HEK293 (cell line): ENCODE data around the gene CASZ1.

Source experiments
- CTCF ChIA-PET: fragments of 350-600 bp; formaldehyde crosslinking; extraction: SDS; loops from one replicate; lab custom pipeline; 2021; ENCODE audit warnings: antibody characterized with exemption; lab: Yijun Ruan, JAX
- POLR2A ChIA-PET: fragments of 300-600 bp; formaldehyde crosslinking; extraction: SDS; loops from one replicate; lab custom pipeline; 2020; ENCODE audit warnings: antibody characterized with exemption, inconsistent platforms; lab: Yijun Ruan, JAX
- H3K27ac ChIP-seq: fragments of 200-500 bp; sonication (Bioruptor generic); 2 replicates; pipeline ENCODE4 v1.5.1; 2014; ENCODE audit warnings: low read depth, low read length, control low read depth, inconsistent platforms; ENCODE audit errors: extremely low read depth
- H3K36me3 ChIP-seq, 2 experiments: fragments of 200-500 bp in 1 of 2; sonication (Bioruptor generic) in 1 of 2; 1 replicate in 1 of 2; 2 replicates in 1 of 2; pipeline ENCODE4 v1.5.1; 2014 to 2017; ENCODE audit warnings: inconsistent platforms in 2 of 2, low read length in 2 of 2; ENCODE audit not compliant: control insufficient read depth in 2 of 2, insufficient read depth in 1 of 2
- H3K4me1 ChIP-seq: fragments of 200-500 bp; sonication (Bioruptor generic); 2 replicates; pipeline ENCODE4 v1.5.1; 2014; ENCODE audit warnings: mild to moderate bottlenecking, low read length, inconsistent platforms; ENCODE audit not compliant: control insufficient read depth, insufficient read depth
- H3K4me3 ChIP-seq: 2 replicates; pipeline ENCODE4 v1.5.1; 2011; ENCODE audit warnings: low read depth, mild to moderate bottlenecking, control low read depth, low read length, moderate library complexity
- H3K9me3 ChIP-seq: fragments of 200-500 bp; sonication (Bioruptor generic); 2 replicates; pipeline ENCODE4 v1.5.1; 2014; ENCODE audit warnings: low read depth, low read length, inconsistent platforms; ENCODE audit not compliant: control insufficient read depth, insufficient read depth
- KLF8 ChIP-seq: fragments of 450-650 bp; formaldehyde crosslinking; IDR thresholded peaks from 2 replicates; pipeline ENCODE4 v1.5.1; 2016; ENCODE audit warnings: missing biosample characterization, missing genetic modification characterization
- ZBTB20 ChIP-seq: fragments of 450-650 bp; formaldehyde crosslinking; IDR thresholded peaks from 2 replicates; pipeline ENCODE4 v1.5.1; 2016; ENCODE audit warnings: missing biosample characterization, missing genetic modification characterization
- ZBTB48 ChIP-seq: fragments of 450-650 bp; formaldehyde crosslinking; IDR thresholded peaks from 2 replicates; pipeline ENCODE4 v1.5.1; 2016; ENCODE audit warnings: missing biosample characterization, missing genetic modification characterization
- ZEB2 ChIP-seq: fragments of 450-650 bp; formaldehyde crosslinking; IDR thresholded peaks from 2 replicates; pipeline ENCODE4 v1.5.1; 2016; ENCODE audit warnings: missing biosample characterization, missing genetic modification characterization
- ZFHX2 ChIP-seq: fragments of 450-650 bp; formaldehyde crosslinking; conservative IDR thresholded peaks from 2 replicates; pipeline ENCODE4 v1.5.1; 2016; ENCODE audit warnings: missing biosample characterization, missing genetic modification characterization
- ZFP69B ChIP-seq: fragments of 450-650 bp; formaldehyde crosslinking; IDR thresholded peaks from 2 replicates; pipeline ENCODE4 v1.5.1; 2016; ENCODE audit warnings: missing biosample characterization, missing genetic modification characterization
- ZIC2 ChIP-seq: fragments of 450-650 bp; formaldehyde crosslinking; IDR thresholded peaks from 2 replicates; pipeline ENCODE4 v1.5.1; 2016; ENCODE audit warnings: missing biosample characterization, missing genetic modification characterization
- ZNF133 ChIP-seq: fragments of 450-650 bp; formaldehyde crosslinking; IDR thresholded peaks from 2 replicates; pipeline ENCODE4 v1.5.1; 2016; ENCODE audit warnings: missing biosample characterization, missing genetic modification characterization
- ZNF138 ChIP-seq: fragments of 450-650 bp; formaldehyde crosslinking; IDR thresholded peaks from 2 replicates; pipeline ENCODE4 v1.5.1; 2016; ENCODE audit warnings: missing biosample characterization, missing genetic modification characterization, borderline replicate concordance
- ZNF184 ChIP-seq: fragments of 450-650 bp; IDR thresholded peaks from 2 replicates; pipeline ENCODE4 v1.5.1; 2018; ENCODE audit warnings: missing biosample characterization, mild to moderate bottlenecking, missing genetic modification characterization
- ZNF214 ChIP-seq: fragments of 450-650 bp; formaldehyde crosslinking; IDR thresholded peaks from 2 replicates; pipeline ENCODE4 v1.5.1; 2017; ENCODE audit warnings: missing biosample characterization, mild to moderate bottlenecking, missing genetic modification characterization, borderline replicate concordance
- ZNF302 ChIP-seq: fragments of 450-650 bp; formaldehyde crosslinking; IDR thresholded peaks from 2 replicates; pipeline ENCODE4 v1.5.1; 2016; ENCODE audit warnings: missing biosample characterization, missing genetic modification characterization, low read depth
- ZNF350 ChIP-seq: fragments of 450-650 bp; formaldehyde crosslinking; IDR thresholded peaks from 2 replicates; pipeline ENCODE4 v1.5.0; 2017; ENCODE audit warnings: missing biosample characterization, mild to moderate bottlenecking, missing genetic modification characterization
- ZNF391 ChIP-seq: fragments of 450-650 bp; formaldehyde crosslinking; IDR thresholded peaks from 2 replicates; pipeline ENCODE4 v1.5.1; 2016; ENCODE audit warnings: low read depth, missing biosample characterization, missing genetic modification characterization, borderline replicate concordance
- ZNF600 ChIP-seq: fragments of 450-650 bp; formaldehyde crosslinking; IDR thresholded peaks from 2 replicates; pipeline ENCODE4 v1.5.1; 2016; ENCODE audit warnings: missing biosample characterization, missing genetic modification characterization
- ZNF670 ChIP-seq: fragments of 450-650 bp; formaldehyde crosslinking; IDR thresholded peaks from 2 replicates; pipeline ENCODE4 v1.5.1; 2016; ENCODE audit warnings: missing biosample characterization, missing genetic modification characterization, low read depth
- ZNF707 ChIP-seq: fragments of 450-650 bp; formaldehyde crosslinking; IDR thresholded peaks from 2 replicates; pipeline ENCODE4 v1.5.1; 2016; ENCODE audit warnings: missing biosample characterization, missing genetic modification characterization
- ZNF843 ChIP-seq: fragments of 450-650 bp; formaldehyde crosslinking; IDR thresholded peaks from 2 replicates; pipeline ENCODE4 v1.5.1; 2016; ENCODE audit warnings: missing biosample characterization, missing genetic modification characterization
- TF ChIP-seq, protein P1 (sequence below): fragments of 450-650 bp; formaldehyde crosslinking; conservative IDR thresholded peaks from 2 replicates; pipeline ENCODE4 v1.5.1; 2016; ENCODE audit warnings: low read depth, missing biosample characterization, missing genetic modification characterization
- TF ChIP-seq, protein P2 (sequence below): fragments of 450-650 bp; formaldehyde crosslinking; IDR thresholded peaks from 2 replicates; pipeline ENCODE4 v1.5.1; 2016; ENCODE audit warnings: missing biosample characterization, missing genetic modification characterization
- TF ChIP-seq, protein P3 (sequence below): fragments of 450-650 bp; formaldehyde crosslinking; IDR thresholded peaks from 2 replicates; pipeline ENCODE4 v1.5.1; 2016; ENCODE audit warnings: missing biosample characterization, missing genetic modification characterization, borderline replicate concordance
- TF ChIP-seq, protein P4 (sequence below): fragments of 450-650 bp; formaldehyde crosslinking; IDR thresholded peaks from 2 replicates; pipeline ENCODE4 v1.5.1; 2017; ENCODE audit warnings: missing biosample characterization, missing genetic modification characterization
- TF ChIP-seq, protein P5 (sequence below): fragments of 450-650 bp; formaldehyde crosslinking; IDR thresholded peaks from 2 replicates; pipeline ENCODE4 v1.5.1; 2017; ENCODE audit warnings: missing biosample characterization, missing genetic modification characterization

The CASZ1 gene

DNA sequence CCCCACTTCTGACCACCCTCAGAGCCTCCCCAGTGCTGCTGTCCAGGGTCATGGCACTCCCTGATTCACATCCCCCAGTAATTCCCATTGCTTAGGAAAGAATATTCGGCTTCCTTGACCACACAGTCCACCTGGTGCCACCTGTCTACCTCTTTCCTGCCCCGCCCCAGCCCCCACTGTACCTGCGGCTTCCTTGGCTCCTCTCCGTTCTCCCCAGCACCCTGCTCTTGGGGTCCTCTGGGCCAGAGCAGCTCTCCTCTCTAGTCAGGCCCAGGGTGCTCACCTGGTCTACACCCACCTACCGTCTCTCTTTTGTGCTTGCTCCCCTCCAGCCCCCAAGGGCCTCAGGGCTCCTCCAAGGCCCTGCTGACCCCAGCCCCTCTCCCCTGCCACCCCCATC is 179.1 kb downstream of the CASZ1 start:
- CTCF ChIA-PET: interaction anchor here (0.7 kb wide), 1 partner anchor 21 kb away, joined by 4 read pairs; no protein-coding TSS in a partner anchor
- POLR2A ChIA-PET: no interaction called here
- H3K4me1 ChIP-seq: no peaks in the 10 kb centered on the region
- H3K27ac ChIP-seq: no peak overlapping the region
- peaks cover 0 to 6% of the 10 kb centered on the region in 2 experiments; a peak in 1 of 3 replicates for H3K36me3 ChIP-seq
- H3K4me3 ChIP-seq: no peak overlapping the region
- H3K9me3 ChIP-seq: no peaks in the 10 kb centered on the region
- TF ChIP-seq, protein P1, sequence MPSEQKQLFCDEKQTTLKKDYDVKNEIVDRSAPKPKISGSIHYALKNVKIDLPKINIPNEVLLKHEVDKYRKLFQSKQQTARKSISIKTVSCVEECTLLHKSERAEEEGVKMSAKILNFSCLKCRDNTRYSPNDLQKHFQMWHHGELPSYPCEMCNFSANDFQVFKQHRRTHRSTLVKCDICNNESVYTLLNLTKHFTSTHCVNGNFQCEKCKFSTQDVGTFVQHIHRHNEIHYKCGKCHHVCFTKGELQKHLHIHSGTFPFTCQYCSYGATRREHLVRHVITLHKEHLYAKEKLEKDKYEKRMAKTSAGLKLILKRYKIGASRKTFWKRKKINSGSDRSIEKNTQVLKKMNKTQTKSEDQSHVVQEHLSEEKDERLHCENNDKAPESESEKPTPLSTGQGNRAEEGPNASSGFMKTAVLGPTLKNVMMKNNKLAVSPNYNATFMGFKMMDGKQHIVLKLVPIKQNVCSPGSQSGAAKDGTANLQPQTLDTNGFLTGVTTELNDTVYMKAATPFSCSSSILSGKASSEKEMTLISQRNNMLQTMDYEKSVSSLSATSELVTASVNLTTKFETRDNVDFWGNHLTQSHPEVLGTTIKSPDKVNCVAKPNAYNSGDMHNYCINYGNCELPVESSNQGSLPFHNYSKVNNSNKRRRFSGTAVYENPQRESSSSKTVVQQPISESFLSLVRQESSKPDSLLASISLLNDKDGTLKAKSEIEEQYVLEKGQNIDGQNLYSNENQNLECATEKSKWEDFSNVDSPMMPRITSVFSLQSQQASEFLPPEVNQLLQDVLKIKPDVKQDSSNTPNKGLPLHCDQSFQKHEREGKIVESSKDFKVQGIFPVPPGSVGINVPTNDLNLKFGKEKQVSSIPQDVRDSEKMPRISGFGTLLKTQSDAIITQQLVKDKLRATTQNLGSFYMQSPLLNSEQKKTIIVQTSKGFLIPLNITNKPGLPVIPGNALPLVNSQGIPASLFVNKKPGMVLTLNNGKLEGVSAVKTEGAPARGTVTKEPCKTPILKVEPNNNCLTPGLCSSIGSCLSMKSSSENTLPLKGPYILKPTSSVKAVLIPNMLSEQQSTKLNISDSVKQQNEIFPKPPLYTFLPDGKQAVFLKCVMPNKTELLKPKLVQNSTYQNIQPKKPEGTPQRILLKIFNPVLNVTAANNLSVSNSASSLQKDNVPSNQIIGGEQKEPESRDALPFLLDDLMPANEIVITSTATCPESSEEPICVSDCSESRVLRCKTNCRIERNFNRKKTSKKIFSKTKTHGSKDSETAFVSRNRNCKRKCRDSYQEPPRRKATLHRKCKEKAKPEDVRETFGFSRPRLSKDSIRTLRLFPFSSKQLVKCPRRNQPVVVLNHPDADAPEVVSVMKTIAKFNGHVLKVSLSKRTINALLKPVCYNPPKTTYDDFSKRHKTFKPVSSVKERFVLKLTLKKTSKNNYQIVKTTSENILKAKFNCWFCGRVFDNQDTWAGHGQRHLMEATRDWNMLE (tag by site-specific recombination): no peak
- TF ChIP-seq ZNF391 (tag by site-specific recombination): no peak
- no peak for TF ChIP-seq ZNF138
- no peak for TF ChIP-seq ZIC2
- TF ChIP-seq, protein P2, sequence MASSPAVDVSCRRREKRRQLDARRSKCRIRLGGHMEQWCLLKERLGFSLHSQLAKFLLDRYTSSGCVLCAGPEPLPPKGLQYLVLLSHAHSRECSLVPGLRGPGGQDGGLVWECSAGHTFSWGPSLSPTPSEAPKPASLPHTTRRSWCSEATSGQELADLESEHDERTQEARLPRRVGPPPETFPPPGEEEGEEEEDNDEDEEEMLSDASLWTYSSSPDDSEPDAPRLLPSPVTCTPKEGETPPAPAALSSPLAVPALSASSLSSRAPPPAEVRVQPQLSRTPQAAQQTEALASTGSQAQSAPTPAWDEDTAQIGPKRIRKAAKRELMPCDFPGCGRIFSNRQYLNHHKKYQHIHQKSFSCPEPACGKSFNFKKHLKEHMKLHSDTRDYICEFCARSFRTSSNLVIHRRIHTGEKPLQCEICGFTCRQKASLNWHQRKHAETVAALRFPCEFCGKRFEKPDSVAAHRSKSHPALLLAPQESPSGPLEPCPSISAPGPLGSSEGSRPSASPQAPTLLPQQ (tag by site-specific recombination): no peak
- no peak for TF ChIP-seq ZNF350 (tag by site-specific recombination)
- no peak for TF ChIP-seq ZNF214
- no peak for TF ChIP-seq ZNF133 (tag by site-specific recombination)
- TF ChIP-seq ZNF184 (tag by site-specific recombination): no peak
- no peak for TF ChIP-seq KLF8
- TF ChIP-seq, protein P3, sequence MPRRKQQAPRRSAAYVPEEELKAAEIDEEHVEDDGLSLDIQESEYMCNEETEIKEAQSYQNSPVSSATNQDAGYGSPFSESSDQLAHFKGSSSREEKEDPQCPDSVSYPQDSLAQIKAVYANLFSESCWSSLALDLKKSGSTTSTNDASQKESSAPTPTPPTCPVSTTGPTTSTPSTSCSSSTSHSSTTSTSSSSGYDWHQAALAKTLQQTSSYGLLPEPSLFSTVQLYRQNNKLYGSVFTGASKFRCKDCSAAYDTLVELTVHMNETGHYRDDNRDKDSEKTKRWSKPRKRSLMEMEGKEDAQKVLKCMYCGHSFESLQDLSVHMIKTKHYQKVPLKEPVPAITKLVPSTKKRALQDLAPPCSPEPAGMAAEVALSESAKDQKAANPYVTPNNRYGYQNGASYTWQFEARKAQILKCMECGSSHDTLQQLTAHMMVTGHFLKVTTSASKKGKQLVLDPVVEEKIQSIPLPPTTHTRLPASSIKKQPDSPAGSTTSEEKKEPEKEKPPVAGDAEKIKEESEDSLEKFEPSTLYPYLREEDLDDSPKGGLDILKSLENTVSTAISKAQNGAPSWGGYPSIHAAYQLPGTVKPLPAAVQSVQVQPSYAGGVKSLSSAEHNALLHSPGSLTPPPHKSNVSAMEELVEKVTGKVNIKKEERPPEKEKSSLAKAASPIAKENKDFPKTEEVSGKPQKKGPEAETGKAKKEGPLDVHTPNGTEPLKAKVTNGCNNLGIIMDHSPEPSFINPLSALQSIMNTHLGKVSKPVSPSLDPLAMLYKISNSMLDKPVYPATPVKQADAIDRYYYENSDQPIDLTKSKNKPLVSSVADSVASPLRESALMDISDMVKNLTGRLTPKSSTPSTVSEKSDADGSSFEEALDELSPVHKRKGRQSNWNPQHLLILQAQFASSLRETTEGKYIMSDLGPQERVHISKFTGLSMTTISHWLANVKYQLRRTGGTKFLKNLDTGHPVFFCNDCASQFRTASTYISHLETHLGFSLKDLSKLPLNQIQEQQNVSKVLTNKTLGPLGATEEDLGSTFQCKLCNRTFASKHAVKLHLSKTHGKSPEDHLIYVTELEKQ (tag by site-specific recombination): no peak
- TF ChIP-seq ZNF843 (tag by site-specific recombination): no peak
- no peak for TF ChIP-seq ZBTB48 (tag by site-specific recombination)
- no peak for TF ChIP-seq ZFP69B
- TF ChIP-seq ZNF707: no peak
- TF ChIP-seq, all 188 proteins: peak for 0

DNA sequence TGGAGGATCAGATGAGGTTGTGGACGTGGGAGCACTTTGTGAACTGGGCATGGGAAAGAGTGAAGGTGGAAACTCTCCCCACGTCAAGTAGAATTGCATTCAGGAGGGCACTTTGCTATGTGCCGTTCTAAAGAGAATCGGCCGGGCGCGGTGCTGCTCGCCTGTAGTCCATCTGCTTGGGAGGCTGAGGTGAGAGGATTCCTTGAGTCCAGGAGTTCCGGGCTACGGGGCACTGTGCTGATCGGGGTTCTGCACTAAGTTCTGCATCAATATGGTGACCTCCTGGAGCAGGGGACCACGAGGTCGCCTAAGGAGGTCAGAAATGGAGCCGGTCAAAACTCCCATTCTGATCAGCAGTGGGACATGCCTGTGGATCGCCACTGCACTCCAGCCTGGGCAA is 179.8 kb downstream of the CASZ1 start:
- ChIA-PET CTCF (interaction anchor here (0.6 kb wide), 1 partner anchor 325 kb away, joined by 4 read pairs; no protein-coding TSS in a partner anchor), POLR2A (no interaction called here)
- Histone ChIP-seq H3K4me3 (no peak overlapping the region), H3K36me3 (peaks cover 0 to 6% of the 10 kb centered on the region in 2 experiments; a peak in 1 of 3 replicates), H3K27ac (no peak overlapping the region), H3K4me1 (no peaks in the 10 kb centered on the region), H3K9me3 (no peaks in the 10 kb centered on the region)
- TF ChIP-seq ZNF600 (tag by site-specific recombination) (no peak), ZBTB20 (tag by site-specific recombination) (no peak), ZNF302 (tag by site-specific recombination) (no peak), ZFHX2 (tag by site-specific recombination) (no peak), ZEB2 (tag by site-specific recombination) (no peak), ZNF670 (no peak)
- TF ChIP-seq, protein P4, sequence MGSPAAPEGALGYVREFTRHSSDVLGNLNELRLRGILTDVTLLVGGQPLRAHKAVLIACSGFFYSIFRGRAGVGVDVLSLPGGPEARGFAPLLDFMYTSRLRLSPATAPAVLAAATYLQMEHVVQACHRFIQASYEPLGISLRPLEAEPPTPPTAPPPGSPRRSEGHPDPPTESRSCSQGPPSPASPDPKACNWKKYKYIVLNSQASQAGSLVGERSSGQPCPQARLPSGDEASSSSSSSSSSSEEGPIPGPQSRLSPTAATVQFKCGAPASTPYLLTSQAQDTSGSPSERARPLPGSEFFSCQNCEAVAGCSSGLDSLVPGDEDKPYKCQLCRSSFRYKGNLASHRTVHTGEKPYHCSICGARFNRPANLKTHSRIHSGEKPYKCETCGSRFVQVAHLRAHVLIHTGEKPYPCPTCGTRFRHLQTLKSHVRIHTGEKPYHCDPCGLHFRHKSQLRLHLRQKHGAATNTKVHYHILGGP (tag by site-specific recombination): no peak
- TF ChIP-seq, protein P5, sequence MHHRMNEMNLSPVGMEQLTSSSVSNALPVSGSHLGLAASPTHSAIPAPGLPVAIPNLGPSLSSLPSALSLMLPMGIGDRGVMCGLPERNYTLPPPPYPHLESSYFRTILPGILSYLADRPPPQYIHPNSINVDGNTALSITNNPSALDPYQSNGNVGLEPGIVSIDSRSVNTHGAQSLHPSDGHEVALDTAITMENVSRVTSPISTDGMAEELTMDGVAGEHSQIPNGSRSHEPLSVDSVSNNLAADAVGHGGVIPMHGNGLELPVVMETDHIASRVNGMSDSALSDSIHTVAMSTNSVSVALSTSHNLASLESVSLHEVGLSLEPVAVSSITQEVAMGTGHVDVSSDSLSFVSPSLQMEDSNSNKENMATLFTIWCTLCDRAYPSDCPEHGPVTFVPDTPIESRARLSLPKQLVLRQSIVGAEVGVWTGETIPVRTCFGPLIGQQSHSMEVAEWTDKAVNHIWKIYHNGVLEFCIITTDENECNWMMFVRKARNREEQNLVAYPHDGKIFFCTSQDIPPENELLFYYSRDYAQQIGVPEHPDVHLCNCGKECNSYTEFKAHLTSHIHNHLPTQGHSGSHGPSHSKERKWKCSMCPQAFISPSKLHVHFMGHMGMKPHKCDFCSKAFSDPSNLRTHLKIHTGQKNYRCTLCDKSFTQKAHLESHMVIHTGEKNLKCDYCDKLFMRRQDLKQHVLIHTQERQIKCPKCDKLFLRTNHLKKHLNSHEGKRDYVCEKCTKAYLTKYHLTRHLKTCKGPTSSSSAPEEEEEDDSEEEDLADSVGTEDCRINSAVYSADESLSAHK (tag by site-specific recombination): no peak
